HG03378 (cell line): ENCODE results near the gene RPS14.
"Not testable (repeated sequence)": the region's sequence is repeated elsewhere in the genome, so short reads cannot be mapped to it uniquely, and the experiment has no call there.

Experiments used
- ATAC-seq: cut with Tn5 transposase; IDR thresholded peaks from one replicate; pipeline ENCODE4 v1.9.1; 2021; ENCODE audit warnings: mild to moderate bottlenecking, moderate library complexity; ENCODE audit not compliant: unreplicated experiment

RPS14 gene

GRCh38 chr5:150447188-150447587 is 2.4 kb downstream of the RPS14 start:
- ATAC-seq, result no peak

- ATAC-seq, result no peak
These were observed 3.0 kb downstream of the RPS14 start for GRCh38 chr5:150446583-150446982.

- ATAC-seq, result no peak
These were observed 3.5 kb downstream of the RPS14 start for GRCh38 chr5:150446088-150446487.

- ATAC-seq, result no peak
These were observed 4.8 kb downstream of the RPS14 start for GRCh38 chr5:150444770-150445169.

- no peak for ATAC-seq
These were observed 6.1 kb downstream of the RPS14 start for GRCh38 chr5:150443242-150444075.

GRCh38 chr5:150442699-150443080 is 6.8 kb downstream of the RPS14 start:
- ATAC-seq, result no peak

- no peak for ATAC-seq
These were observed 7.5 kb downstream of the RPS14 start for GRCh38 chr5:150441813-150442698.

GRCh38 chr5:150440948-150441812 is 8.4 kb downstream of the RPS14 start:
- no peak for ATAC-seq

- no peak for ATAC-seq
These were observed 10.5 kb downstream of the RPS14 start for GRCh38 chr5:150438873-150439546.

- peak; percentile 92 for ATAC-seq
These were observed 13.3 kb downstream of the RPS14 start for GRCh38 chr5:150436141-150436680.

GRCh38 chr5:150434464-150434863 is 15.1 kb downstream of the RPS14 start:
- no peak for ATAC-seq

- ATAC-seq, result no peak
These were observed 18.0 kb downstream of the RPS14 start for GRCh38 chr5:150431574-150431973.

- ATAC-seq, result no peak
These were observed 18.5 kb downstream of the RPS14 start for GRCh38 chr5:150431048-150431447.

GRCh38 chr5:150429410-150429873 is 20.1 kb downstream of the RPS14 start:
- ATAC-seq, result peak; percentile 67

GRCh38 chr5:150428978-150429377 is 20.6 kb downstream of the RPS14 start:
- no peak for ATAC-seq

- ATAC-seq, result no peak
These were observed 21.2 kb downstream of the RPS14 start for GRCh38 chr5:150428106-150428876.

GRCh38 chr5:150426165-150426564 is 23.4 kb downstream of the RPS14 start:
- not testable (repeated sequence) for ATAC-seq

GRCh38 chr5:150422758-150423157 is 26.8 kb downstream of the RPS14 start:
- no peak for ATAC-seq

GRCh38 chr5:150422075-150422474 is 27.5 kb downstream of the RPS14 start:
- no peak for ATAC-seq
